Measurements from ENCODE around the gene TBC1D9B.

TBC1D9B gene

DNA sequence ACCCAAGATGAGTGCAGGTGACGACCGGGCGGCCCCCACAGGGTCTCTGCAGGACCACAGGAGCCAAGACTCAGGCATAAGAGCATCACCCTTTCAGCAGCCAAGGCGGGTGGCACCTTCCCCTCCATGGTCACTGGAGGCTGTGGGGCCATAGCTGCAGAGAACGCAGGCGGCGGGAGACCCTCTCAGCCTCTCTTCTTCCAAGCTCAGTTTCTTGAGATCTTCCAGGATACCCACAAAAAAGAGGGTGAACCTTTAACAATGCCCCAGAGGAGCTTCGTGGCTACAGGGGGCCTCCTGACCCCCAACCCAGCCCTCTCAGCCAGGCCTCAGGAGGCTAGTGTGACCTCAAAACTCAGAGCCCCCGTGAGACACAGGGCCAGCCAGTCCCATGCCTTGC is 5.8 kb upstream of the TBC1D9B start:
- no peaks in the 10 kb centered on the region for H3K79me2 ChIP-seq (ENCODE audit: control insufficient read depth, low read length)
- H3F3A ChIP-seq (ENCODE audit: control insufficient read depth, insufficient read depth) = no peaks in the 10 kb centered on the region
- TF ChIP-seq EZH2phosphoT487 (IDR thresholded peaks at IDR 0.05; ENCODE audit: borderline replicate concordance, low read length) (no peak), CTCF (IDR thresholded peaks at IDR 0.05; ENCODE audit: low read depth, low read length, poor library complexity, severe bottlenecking) (no peak)
- H3K27me3 ChIP-seq (ENCODE audit: control insufficient read depth, low read length) = no peaks in the 10 kb centered on the region
- no peaks in the 10 kb centered on the region for H3K9me3 ChIP-seq (ENCODE audit: control insufficient read depth, insufficient read depth, low read length)
- H3K4me1 ChIP-seq (ENCODE audit: control insufficient read depth, low read length) = peaks cover 25% of the 10 kb centered on the region
- H3K4me2 ChIP-seq (ENCODE audit: low read length) = no peak overlapping the region
- H3K36me3 ChIP-seq (ENCODE audit: control insufficient read depth, low read length) = no peaks in the 10 kb centered on the region
- no peak overlapping the region for H3K27ac ChIP-seq (ENCODE audit: low read depth, low read length)
- no peaks in the 10 kb centered on the region for H3K9me2 ChIP-seq (replicated peaks; ENCODE audit: control insufficient read depth, low read length)
- no peaks in the 10 kb centered on the region for H4K20me1 ChIP-seq (ENCODE audit: control insufficient read depth, insufficient read depth, low read depth, low read length)
- H3K4me3 ChIP-seq (ENCODE audit: low read length) = no peak overlapping the region

DNA sequence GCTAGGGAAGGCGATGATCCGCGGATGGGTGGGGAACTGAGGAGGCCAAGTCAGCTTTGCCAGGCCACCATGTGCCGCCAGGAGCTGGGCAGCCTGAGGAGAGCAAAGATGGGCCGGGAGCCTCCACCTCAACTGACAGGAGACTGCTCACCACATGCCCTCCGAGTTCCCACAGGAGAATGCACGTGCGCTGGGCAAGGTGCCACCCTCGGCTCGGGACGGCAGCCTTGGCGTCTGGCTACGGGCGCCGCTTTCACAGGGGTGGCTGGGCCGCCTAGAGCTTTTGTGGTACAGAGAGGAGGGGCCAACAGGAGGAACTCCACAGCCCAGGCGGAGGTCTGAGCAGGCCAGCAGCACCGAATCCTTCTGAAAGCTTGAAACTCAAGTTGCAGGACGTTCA is 5.3 kb upstream of the TBC1D9B start:
- Histone ChIP-seq H3K9me3 (ENCODE audit: control insufficient read depth, insufficient read depth, low read length) (no peaks in the 10 kb centered on the region), H3F3A (ENCODE audit: control insufficient read depth, insufficient read depth) (no peaks in the 10 kb centered on the region), H3K9me2 (replicated peaks; ENCODE audit: control insufficient read depth, low read length) (no peaks in the 10 kb centered on the region), H3K79me2 (ENCODE audit: control insufficient read depth, low read length) (no peaks in the 10 kb centered on the region), H3K27ac (ENCODE audit: low read depth, low read length) (no peak overlapping the region), H3K4me1 (ENCODE audit: control insufficient read depth, low read length) (peaks cover 30% of the 10 kb centered on the region), H3K27me3 (ENCODE audit: control insufficient read depth, low read length) (no peaks in the 10 kb centered on the region), H4K20me1 (ENCODE audit: control insufficient read depth, insufficient read depth, low read depth, low read length) (no peaks in the 10 kb centered on the region), H3K4me2 (ENCODE audit: low read length) (no peak overlapping the region), H3K4me3 (ENCODE audit: low read length) (no peak overlapping the region), H3K36me3 (ENCODE audit: control insufficient read depth, low read length) (no peaks in the 10 kb centered on the region)
- TF ChIP-seq CTCF (IDR thresholded peaks at IDR 0.05; ENCODE audit: low read depth, low read length, poor library complexity, severe bottlenecking) (no peak), EZH2phosphoT487 (IDR thresholded peaks at IDR 0.05; ENCODE audit: borderline replicate concordance, low read length) (no peak)

- H3K79me2 ChIP-seq (ENCODE audit: control insufficient read depth, low read length) = no peaks in the 10 kb centered on the region
- H3K9me2 ChIP-seq (replicated peaks; ENCODE audit: control insufficient read depth, low read length) = no peaks in the 10 kb centered on the region
- no peaks in the 10 kb centered on the region for H3K9me3 ChIP-seq (ENCODE audit: control insufficient read depth, insufficient read depth, low read length)
- H3F3A ChIP-seq (ENCODE audit: control insufficient read depth, insufficient read depth) = no peaks in the 10 kb centered on the region
- H3K27ac ChIP-seq (ENCODE audit: low read depth, low read length) = no peak overlapping the region
- peaks cover 28% of the 10 kb centered on the region for H3K4me1 ChIP-seq (ENCODE audit: control insufficient read depth, low read length)
- H3K36me3 ChIP-seq (ENCODE audit: control insufficient read depth, low read length) = no peaks in the 10 kb centered on the region
- H4K20me1 ChIP-seq (ENCODE audit: control insufficient read depth, insufficient read depth, low read depth, low read length) = no peaks in the 10 kb centered on the region
- no peak overlapping the region for H3K4me2 ChIP-seq (ENCODE audit: low read length)
- TF ChIP-seq CTCF (IDR thresholded peaks at IDR 0.05; ENCODE audit: low read depth, low read length, poor library complexity, severe bottlenecking) (no peak), EZH2phosphoT487 (IDR thresholded peaks at IDR 0.05; ENCODE audit: borderline replicate concordance, low read length) (no peak)
- no peak overlapping the region for H3K4me3 ChIP-seq (ENCODE audit: low read length)
- H3K27me3 ChIP-seq (ENCODE audit: control insufficient read depth, low read length) = no peaks in the 10 kb centered on the region
Measured at GRCh38 chr5:179912386-179912785, 4.7 kb upstream of the TBC1D9B start.

- H3K4me3 ChIP-seq (ENCODE audit: low read length) = no peak overlapping the region
- no peaks in the 10 kb centered on the region for H3K27me3 ChIP-seq (ENCODE audit: control insufficient read depth, low read length)
- H3K4me1 ChIP-seq (ENCODE audit: control insufficient read depth, low read length) = peaks cover 31% of the 10 kb centered on the region
- no peak overlapping the region for H3K27ac ChIP-seq (ENCODE audit: low read depth, low read length)
- H3K36me3 ChIP-seq (ENCODE audit: control insufficient read depth, low read length) = peaks cover 16% of the 10 kb centered on the region
- H3K79me2 ChIP-seq (ENCODE audit: control insufficient read depth, low read length) = peaks cover 30% of the 10 kb centered on the region
- no peak for TF ChIP-seq EZH2phosphoT487 (IDR thresholded peaks at IDR 0.05; ENCODE audit: borderline replicate concordance, low read length)
- TF ChIP-seq CTCF (IDR thresholded peaks at IDR 0.05; ENCODE audit: low read depth, low read length, poor library complexity, severe bottlenecking) = no peak
- H3K4me2 ChIP-seq (ENCODE audit: low read length) = no peak overlapping the region
- H3K9me2 ChIP-seq (replicated peaks; ENCODE audit: control insufficient read depth, low read length) = no peaks in the 10 kb centered on the region
- H3F3A ChIP-seq (ENCODE audit: control insufficient read depth, insufficient read depth) = no peaks in the 10 kb centered on the region
- peaks cover 7% of the 10 kb centered on the region for H4K20me1 ChIP-seq (ENCODE audit: control insufficient read depth, insufficient read depth, low read depth, low read length)
- no peaks in the 10 kb centered on the region for H3K9me3 ChIP-seq (ENCODE audit: control insufficient read depth, insufficient read depth, low read length)
Measured at GRCh38 chr5:179909224-179909623, 1.5 kb upstream of the TBC1D9B start.

All from DOHH2 (cell line).